GM12873 (cell line): Measurements from ENCODE around the gene CCDC38.

Experiments
- TF ChIP-seq, protein P1 (sequence below): IDR thresholded peaks from 2 replicates; pipeline ENCODE4 v1.5.1; 2012; ENCODE audit warnings: low read depth, mild to moderate bottlenecking, moderate library complexity, low read length, control low read depth; ENCODE audit not compliant: insufficient read depth; ENCODE audit errors: missing control alignments

The CCDC38 gene

DNA sequence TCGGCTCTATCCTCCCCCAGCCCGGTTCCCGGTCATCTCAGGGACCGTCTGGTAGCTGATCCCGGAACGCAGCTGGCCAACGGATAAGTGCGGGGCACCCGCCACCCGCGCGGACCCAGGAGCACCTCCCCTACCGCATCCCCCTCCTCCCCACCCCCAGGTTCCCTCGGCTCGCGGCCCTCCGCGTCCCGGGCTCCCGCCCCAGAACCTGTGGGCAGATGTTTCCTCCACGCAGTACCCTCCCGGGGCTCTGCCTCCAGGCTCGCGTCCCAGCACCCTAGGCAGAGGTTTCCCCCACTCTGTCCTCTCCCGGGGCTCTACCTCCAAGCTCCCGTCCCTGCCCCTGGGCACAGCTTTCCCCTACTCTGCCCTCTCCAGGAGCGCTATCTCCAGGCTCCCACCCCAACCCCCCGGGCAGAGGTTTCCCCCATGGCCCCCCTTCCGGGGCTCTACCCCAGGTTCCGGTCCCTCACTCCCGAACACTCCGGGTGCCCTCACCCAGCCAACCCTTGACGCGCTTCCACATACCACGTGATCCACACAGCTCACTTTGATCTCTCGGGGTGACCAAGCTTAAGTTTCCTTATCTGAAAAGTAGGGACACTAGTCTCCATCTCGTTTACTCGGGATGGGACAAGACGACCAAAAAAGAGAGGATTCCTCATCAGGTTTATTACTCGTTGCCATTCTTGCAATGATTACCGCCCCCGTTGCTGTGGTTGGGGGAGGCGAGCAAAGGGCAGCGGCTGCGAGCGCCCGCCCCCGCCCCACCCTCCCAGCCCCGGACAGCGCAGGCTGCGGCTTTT lies at the start of gene CCDC38:
Gene CCDC38, minus strand, starts transcription at position 91 of the 806 bp plus-strand sequence. CDS start 6,105 bp downstream, outside the sequence.
- TF ChIP-seq, protein P1, sequence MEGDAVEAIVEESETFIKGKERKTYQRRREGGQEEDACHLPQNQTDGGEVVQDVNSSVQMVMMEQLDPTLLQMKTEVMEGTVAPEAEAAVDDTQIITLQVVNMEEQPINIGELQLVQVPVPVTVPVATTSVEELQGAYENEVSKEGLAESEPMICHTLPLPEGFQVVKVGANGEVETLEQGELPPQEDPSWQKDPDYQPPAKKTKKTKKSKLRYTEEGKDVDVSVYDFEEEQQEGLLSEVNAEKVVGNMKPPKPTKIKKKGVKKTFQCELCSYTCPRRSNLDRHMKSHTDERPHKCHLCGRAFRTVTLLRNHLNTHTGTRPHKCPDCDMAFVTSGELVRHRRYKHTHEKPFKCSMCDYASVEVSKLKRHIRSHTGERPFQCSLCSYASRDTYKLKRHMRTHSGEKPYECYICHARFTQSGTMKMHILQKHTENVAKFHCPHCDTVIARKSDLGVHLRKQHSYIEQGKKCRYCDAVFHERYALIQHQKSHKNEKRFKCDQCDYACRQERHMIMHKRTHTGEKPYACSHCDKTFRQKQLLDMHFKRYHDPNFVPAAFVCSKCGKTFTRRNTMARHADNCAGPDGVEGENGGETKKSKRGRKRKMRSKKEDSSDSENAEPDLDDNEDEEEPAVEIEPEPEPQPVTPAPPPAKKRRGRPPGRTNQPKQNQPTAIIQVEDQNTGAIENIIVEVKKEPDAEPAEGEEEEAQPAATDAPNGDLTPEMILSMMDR = no peak

DNA sequence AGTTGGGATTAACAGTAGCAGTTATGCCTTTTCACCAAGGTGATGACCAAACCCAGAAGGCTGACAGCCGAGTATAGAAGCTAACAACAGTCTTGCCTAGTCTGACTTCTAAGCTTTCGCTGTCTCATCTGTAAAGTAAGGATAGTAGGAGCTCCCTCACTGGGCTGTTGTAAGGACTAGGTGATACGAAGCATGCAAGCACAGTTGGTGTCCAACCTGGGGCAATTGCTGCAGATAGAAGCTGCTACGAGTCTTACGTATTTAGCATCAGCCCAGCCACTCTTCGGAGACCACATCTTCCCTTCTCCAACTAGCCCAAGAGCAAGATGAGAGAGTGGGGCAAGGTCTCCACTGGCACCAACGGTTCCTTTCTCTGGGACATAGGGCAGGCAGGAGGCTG lies 47.7 kb upstream of the CCDC38 start:
- TF ChIP-seq, protein P1 = no peak

DNA sequence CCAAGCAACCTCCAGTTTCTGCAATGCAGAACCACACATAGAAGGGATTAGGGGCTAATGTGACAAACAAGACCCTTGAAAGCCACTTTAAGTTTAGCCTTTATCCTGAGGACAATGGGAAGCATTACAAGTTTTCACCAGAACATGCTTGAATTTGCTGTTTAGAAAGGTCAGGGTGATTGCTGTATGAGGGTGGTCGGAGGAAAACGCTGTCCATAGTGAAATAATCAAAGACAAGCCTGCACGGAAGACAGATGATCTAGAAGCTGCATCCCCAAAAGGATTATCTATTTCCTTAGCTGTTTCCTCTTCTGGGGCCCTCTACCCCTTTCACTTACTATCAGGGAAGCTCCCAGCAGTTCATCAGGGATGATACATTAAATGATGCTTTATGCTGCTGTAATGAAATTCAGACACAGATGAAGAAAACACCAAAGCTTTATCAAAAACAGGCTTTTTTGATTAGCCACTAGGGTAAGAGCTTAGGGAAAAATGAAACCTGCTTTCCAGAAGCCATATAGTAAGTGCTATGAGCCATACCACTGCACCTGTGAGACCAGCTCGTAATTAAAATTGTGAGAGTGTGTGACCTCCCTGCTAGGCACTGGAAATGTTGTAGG lies 47.2 kb upstream of the CCDC38 start:
- TF ChIP-seq, protein P1 = no peak

DNA sequence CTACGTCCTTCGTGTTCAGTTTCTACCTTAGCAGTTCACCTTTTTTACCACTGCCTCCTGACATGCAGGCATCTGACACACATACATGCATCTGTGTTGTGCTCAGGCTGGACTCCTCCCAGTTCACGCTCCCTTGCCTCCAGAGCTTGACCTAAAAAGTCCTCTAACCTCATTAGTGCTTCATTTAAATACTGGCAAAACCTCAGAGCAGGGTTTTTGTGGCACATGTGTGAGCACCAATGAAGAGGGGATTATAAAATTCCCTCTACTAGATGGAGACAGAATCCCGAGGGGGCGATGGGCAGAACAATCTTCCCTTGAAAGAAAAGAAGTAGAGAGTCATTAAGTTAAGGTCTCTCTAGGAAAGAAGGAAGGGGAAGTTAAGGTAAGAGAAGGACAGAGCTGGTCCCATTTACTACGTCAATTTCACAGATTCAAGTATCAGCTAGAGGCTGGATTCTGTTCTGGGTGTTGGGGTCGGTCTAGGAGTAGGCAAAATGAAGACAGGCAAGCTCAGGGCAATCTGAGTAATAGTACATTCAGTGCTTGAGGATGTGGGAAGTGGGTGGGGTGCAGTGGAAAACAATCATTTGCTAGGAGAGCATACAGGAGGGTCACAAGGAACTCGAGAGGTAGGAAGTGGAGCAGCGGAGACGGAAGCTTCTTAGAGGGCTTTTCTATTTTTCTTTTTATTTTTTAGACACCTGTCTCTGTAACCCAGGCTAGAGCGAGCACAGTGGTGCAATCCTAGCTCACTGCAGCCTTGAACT lies 46.3 kb upstream of the CCDC38 start:
- TF ChIP-seq, protein P1 = no peak

DNA sequence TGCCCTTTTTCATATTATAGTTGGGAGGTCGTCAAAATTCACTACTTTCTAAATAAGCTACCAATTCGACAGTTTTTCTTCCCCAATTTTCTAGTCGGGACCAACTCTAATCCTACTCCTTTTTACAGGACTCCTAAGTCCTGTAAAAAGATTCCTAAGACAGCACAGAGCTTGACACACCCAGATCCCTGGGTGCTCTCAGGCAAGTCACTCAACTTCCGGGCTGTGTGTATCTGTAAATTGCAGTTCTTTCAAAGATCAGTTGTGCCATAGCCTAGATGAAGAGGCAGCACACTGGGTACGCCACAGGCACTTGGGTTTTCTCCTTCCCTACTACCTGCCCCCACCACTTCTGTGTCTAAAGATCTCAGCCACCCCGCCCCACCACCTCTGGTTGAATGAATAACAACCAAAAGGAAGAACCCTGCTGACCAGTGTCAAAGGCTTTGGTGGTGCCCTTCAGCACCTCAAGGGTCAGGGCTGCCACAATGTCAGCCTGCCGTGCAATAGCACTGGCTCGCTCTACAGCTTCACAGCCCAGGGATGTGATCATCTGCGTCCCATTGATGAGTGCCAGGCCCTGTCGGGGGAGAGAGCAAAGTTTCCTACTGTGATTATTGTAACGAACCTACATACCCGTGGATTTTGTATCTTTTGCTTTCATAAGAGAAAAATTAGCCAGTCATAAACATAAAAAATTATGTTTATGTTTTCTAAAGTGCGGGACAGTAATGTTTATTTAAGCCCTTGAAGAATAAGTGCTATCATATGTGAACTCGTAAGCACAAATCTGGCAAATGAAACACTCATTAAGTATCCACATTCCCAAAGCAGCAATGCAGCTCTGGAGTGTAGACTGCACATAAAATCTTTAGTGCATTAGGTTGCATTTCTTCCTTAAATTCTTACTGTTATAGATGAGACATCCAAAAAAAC lies 44.5 kb upstream of the CCDC38 start:
- TF ChIP-seq, protein P1 = no peak

DNA sequence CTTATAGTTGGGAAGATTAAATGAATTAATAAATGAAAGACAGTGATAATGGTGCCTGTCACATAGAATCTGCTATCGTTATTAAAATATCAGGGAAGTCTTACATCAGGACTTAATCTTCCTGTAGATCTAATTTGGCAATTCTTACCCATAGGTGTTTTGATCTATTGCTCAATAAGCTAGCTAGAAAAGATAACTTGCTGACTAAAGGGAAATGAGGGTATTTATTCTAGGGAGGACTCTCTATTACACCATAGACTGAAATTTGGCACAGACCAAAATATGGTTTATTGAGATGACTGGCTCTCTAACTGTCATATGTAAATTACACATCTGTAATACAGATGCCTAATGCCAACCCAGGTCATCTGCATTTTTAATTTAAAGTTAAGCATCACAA lies 42.3 kb upstream of the CCDC38 start:
- TF ChIP-seq, protein P1 = no peak

DNA sequence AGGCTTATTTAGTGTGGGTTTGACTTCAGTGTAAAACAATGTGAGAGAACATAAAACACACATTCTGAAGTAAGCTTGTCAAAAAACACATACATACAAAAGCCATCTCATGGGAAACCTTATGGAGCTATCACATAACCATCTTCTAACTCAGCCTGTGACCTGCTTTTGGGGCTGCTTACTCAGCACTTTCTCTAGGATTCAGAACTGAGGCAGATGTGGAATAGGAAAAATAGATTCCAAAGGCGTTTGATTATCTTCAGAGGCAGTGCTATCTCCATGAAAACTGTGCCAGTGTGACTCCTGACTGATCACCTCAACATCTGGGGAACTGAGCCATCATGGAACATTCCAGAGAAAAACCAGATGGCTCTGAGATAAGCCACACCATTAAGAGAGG lies 40.2 kb upstream of the CCDC38 start:
- TF ChIP-seq, protein P1 = no peak
